B cell (primary cell): ENCODE data around the gene TMEM86A. TPM values are rescaled to one million over a fixed set of nuclear protein-coding genes. Genes with fewer than 3 reads are reported as not detected.

Experiments used
- ATAC-seq: fragments of 200-7000 bp; cut with Tn5 transposase; one replicate; pipeline ENCODE4 v1.10.0; 2021; ENCODE audit warnings: low read depth, mild to moderate bottlenecking, moderate number of reproducible peaks, moderate library complexity
- CTCF ChIA-PET: fragments of 350-600 bp; sonication (Branson Sonifier 250); formaldehyde crosslinking; loops from one replicate; lab custom pipeline; 2021; ENCODE audit warnings: antibody characterized with exemption, inconsistent platforms; lab: Charles Lee
- POLR2A ChIA-PET: fragments of 350-600 bp; sonication (Branson Sonifier 250); formaldehyde crosslinking; loops from one replicate; lab custom pipeline; 2021; ENCODE audit warnings: antibody characterized with exemption; lab: Charles Lee
- DNase-seq: peaks from one replicate; pipeline ENCODE4 v3.0.0; 2013
- H2AFZ ChIP-seq: 2 replicates; pipeline ENCODE4 v1.6.1; 2012; ENCODE audit warnings: mild to moderate bottlenecking, low read depth, low read length; ENCODE audit not compliant: insufficient read depth, poor library complexity, severe bottlenecking
- H3K27ac ChIP-seq, 2 donors: 1 replicate in 1 of 2; 2 replicates in 1 of 2; pipeline ENCODE4 v1.5.1; 2012 to 2013; ENCODE audit warnings: low read length in 2 of 2, mild to moderate bottlenecking in 2 of 2, moderate library complexity in 1 of 2
- H3K27me3 ChIP-seq, 4 experiments: fragments of 200-600 bp in 1 of 4; sonication (generic) in 1 of 4; replicated peaks in 1 of 4; 1 replicate in 2 of 4; 2 replicates in 2 of 4; pipeline versions ENCODE4 v1.6.1 to v1.7.0; 2013 to 2016; ENCODE audit warnings: low read length in 3 of 4, mild to moderate bottlenecking in 2 of 4, mixed read lengths in 1 of 4, moderate library complexity in 1 of 4; ENCODE audit not compliant: insufficient read depth in 4 of 4, control insufficient read depth in 3 of 4; ENCODE audit errors: control extremely low read depth in 1 of 4
- H3K36me3 ChIP-seq, 2 experiments: replicated peaks in 1 of 2; 1 replicate in 1 of 2; 2 replicates in 1 of 2; pipeline versions ENCODE4 v1.6.1 to v1.7.1; 2013; ENCODE audit warnings: low read length in 1 of 2; ENCODE audit not compliant: insufficient read depth in 2 of 2, control insufficient read depth in 1 of 2; ENCODE audit errors: control extremely low read depth in 1 of 2, extremely low read depth in 1 of 2
- H3K4me1 ChIP-seq, 2 donors: fragments of 200-600 bp in 1 of 2; sonication (generic) in 1 of 2; 1 replicate in 1 of 2; 2 replicates in 1 of 2; pipeline versions ENCODE4 v1.5.1 to v1.6.1; 2013 to 2017; ENCODE audit warnings: low read length in 2 of 2; ENCODE audit not compliant: control insufficient read depth in 2 of 2, insufficient read depth in 2 of 2
- H3K4me2 ChIP-seq: replicated peaks from 2 replicates; pipeline ENCODE3; 2012; ENCODE audit warnings: mild to moderate bottlenecking, low read depth, low read length; ENCODE audit not compliant: poor library complexity, severe bottlenecking
- H3K4me3 ChIP-seq, 5 experiments: fragments of 200-600 bp in 1 of 5; sonication (generic) in 1 of 5; 1 replicate in 3 of 5; 2 replicates in 2 of 5; pipeline versions ENCODE4 v1.5.1 to v1.7.0; 2011 to 2016; ENCODE audit warnings: low read length in 4 of 5, mild to moderate bottlenecking in 4 of 5, low read depth in 2 of 5, control low read depth in 1 of 5, moderate library complexity in 1 of 5; ENCODE audit not compliant: insufficient read depth in 1 of 5; ENCODE audit errors: control extremely low read depth in 1 of 5, extremely low read depth in 1 of 5
- H3K79me2 ChIP-seq: fragments of 200-600 bp; sonication (generic); one replicate; pipeline ENCODE4 v1.6.0; 2016; ENCODE audit warnings: low read length; ENCODE audit not compliant: control insufficient read depth, insufficient read depth
- H3K9ac ChIP-seq: fragments of 200-600 bp; sonication (generic); 2 replicates; pipeline ENCODE4 v1.6.1; 2017; ENCODE audit warnings: mild to moderate bottlenecking, low read length, moderate library complexity
- H3K9me3 ChIP-seq, 3 donors: one replicate each; pipeline versions ENCODE4 v1.6.1 to v1.7.1; 2013; ENCODE audit warnings: low read length in 2 of 3; ENCODE audit not compliant: control insufficient read depth in 2 of 3, insufficient read depth in 1 of 3; ENCODE audit errors: control extremely low read depth in 1 of 3
- H4K20me1 ChIP-seq: 2 replicates; pipeline ENCODE4 v1.6.0; 2012; ENCODE audit warnings: mild to moderate bottlenecking, low read length; ENCODE audit not compliant: insufficient read depth, control insufficient read depth, poor library complexity, severe bottlenecking
- H3K27ac Mint-ChIP-seq: one replicate; pipeline ENCODE4 v1.8.0; 2021; ENCODE audit warnings: mixed read lengths
- H3K27me3 Mint-ChIP-seq: one replicate; pipeline ENCODE4 v1.8.0; 2021; ENCODE audit warnings: mixed read lengths
- H3K4me1 Mint-ChIP-seq: one replicate; pipeline ENCODE4 v1.8.0; 2021; ENCODE audit warnings: mixed read lengths
- H3K4me3 Mint-ChIP-seq: one replicate; pipeline ENCODE4 v1.8.0; 2021; ENCODE audit warnings: mixed read lengths
- H3K9me3 Mint-ChIP-seq: one replicate; pipeline ENCODE4 v1.8.0; 2022; ENCODE audit warnings: mixed read lengths; ENCODE audit not compliant: insufficient read depth
- EZH2 ChIP-seq: IDR thresholded peaks from 2 replicates; pipeline ENCODE4 v1.6.1; 2012; ENCODE audit warnings: borderline replicate concordance, low read depth, mild to moderate bottlenecking, moderate library complexity, low read length; ENCODE audit not compliant: insufficient read depth, poor library complexity, severe bottlenecking
- WGBS: methylation state at CpG from one replicate; pipeline ENCODE4 v1.1.5; 2013; ENCODE audit warnings: missing lambda C conversion rate; ENCODE audit not compliant: insufficient coverage; 5-methylcytosine and 5-hydroxymethylcytosine counted together
- intact Hi-C: fragments of 100-400 bp; cut with micrococcal nuclease; formaldehyde crosslinking; loops from one replicate; pipeline ENCODE4 v1.10.0; 2022
- polyA plus RNA-seq: library from polyadenylated mRNA; depleted of rRNA; stranded (reverse); fragments of >200 nt; gene quantifications from 2 replicates; pipeline ENCODE4 v1.2.3, GENCODE V29; 2012
- total RNA-seq, 2 donors: library from RNA; stranded (reverse); fragments of 120-200 nt in 1 of 2; gene quantifications; 1 replicate in 1 of 2; 2 replicates in 1 of 2; pipeline versions ENCODE4 v1.2.3 to v1.2.4, GENCODE V29; 2013 to 2022
- TF ChIP-seq, protein P1 (sequence below): fragments of 200-600 bp; IDR thresholded peaks from one replicate; pipeline ENCODE4 v1.8.0; 2022; ENCODE audit warnings: antibody characterized with exemption, mild to moderate bottlenecking

Gene TMEM86A
- total and polyA plus RNA-seq, 2 donors (not counting 1 experiment from before 2014, with no cell fraction given), result 0.40 to 1.1 TPM

DNA sequence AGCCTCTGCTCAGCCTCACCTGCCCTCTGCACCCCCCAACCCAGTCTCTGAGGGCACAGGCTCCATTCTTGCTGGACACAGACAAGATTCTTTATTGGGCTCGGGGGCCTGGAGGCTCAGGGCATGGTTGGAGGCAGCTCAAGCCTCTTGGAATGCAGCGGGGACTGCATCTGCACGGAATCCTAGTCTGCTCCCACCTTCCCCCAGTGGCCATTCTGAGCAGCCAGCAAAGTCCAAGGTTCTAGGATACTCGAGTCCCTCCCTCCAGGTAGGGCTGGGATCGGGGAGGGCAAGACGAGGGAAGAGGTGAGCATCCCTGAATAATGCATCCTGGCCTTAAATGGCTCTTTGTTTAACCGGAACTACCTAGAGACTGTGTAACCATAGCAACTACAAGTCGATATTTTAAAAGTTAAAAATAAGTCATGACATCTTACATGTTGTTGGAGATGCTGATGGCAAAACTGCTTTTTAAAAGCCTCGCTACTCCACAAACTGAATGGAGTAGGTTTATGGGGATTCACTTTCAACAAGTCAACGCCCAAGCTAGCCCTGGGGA lies 38.1 kb downstream of the TMEM86A start:
- Histone ChIP-seq H3K79me2 (no peaks in the 10 kb centered on the region), H3K9me3 (no peaks in the 10 kb centered on the region), H3K4me3 (no peak overlapping the region), H3K4me2 (no peak overlapping the region), H3K4me1 (peaks cover 4 to 5% of the 10 kb centered on the region in 2 donors), H3K27me3 (no peaks in the 10 kb centered on the region), H3K36me3 (no peaks in the 10 kb centered on the region), H2AFZ (no peak overlapping the region), H4K20me1 (no peaks in the 10 kb centered on the region), H3K27ac (no peak overlapping the region), H3K9ac (no peak overlapping the region)
- H3K27ac Mint-ChIP-seq, result no peak overlapping the region
- H3K9me3 Mint-ChIP-seq, result no peaks in the 10 kb centered on the region
- peaks cover 9% of the 10 kb centered on the region for H3K27me3 Mint-ChIP-seq
- no peak for DNase-seq
- no peak for TF ChIP-seq EZH2
- TF ChIP-seq, protein P1, sequence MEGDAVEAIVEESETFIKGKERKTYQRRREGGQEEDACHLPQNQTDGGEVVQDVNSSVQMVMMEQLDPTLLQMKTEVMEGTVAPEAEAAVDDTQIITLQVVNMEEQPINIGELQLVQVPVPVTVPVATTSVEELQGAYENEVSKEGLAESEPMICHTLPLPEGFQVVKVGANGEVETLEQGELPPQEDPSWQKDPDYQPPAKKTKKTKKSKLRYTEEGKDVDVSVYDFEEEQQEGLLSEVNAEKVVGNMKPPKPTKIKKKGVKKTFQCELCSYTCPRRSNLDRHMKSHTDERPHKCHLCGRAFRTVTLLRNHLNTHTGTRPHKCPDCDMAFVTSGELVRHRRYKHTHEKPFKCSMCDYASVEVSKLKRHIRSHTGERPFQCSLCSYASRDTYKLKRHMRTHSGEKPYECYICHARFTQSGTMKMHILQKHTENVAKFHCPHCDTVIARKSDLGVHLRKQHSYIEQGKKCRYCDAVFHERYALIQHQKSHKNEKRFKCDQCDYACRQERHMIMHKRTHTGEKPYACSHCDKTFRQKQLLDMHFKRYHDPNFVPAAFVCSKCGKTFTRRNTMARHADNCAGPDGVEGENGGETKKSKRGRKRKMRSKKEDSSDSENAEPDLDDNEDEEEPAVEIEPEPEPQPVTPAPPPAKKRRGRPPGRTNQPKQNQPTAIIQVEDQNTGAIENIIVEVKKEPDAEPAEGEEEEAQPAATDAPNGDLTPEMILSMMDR, result no peak
- no peak for ATAC-seq
- intact Hi-C loops, result no loop called here
- H3K4me3 Mint-ChIP-seq, result no peak overlapping the region
- POLR2A ChIA-PET, result no interaction called here
- CTCF ChIA-PET, result no interaction called here
- WGBS, result 81% methylated on average over 8 of the region's 10 CpGs
- peaks cover 5% of the 10 kb centered on the region for H3K4me1 Mint-ChIP-seq

DNA sequence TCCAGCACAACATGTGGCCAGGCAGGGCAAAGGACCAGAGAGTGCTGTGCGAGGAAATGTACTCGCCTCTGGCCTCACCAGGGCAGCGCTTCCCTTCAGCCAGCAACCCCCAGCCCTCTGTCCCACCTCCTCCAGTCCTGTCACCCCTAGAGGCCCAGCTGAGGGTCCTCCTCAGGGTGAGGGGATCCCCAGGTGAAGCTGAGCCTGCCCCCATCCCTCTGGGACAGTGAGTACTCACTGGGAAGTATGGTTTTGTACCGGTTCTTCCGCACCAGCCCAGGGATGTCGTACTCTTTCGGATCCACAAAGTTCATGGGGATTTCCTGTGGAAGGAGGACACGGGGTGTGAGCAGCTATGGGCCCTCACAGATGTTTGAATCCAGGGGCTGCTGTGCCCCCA lies 39.1 kb downstream of the TMEM86A start:
- Mint-ChIP-seq H3K9me3 (no peaks in the 10 kb centered on the region), H3K4me3 (no peak overlapping the region), H3K4me1 (no peaks in the 10 kb centered on the region), H3K27me3 (peaks cover 9% of the 10 kb centered on the region), H3K27ac (no peak overlapping the region)
- Histone ChIP-seq H3K4me1 (no peaks in the 10 kb centered on the region), H3K9me3 (no peaks in the 10 kb centered on the region), H4K20me1 (no peaks in the 10 kb centered on the region), H3K27ac (no peak overlapping the region), H3K4me3 (no peak overlapping the region), H3K27me3 (peaks cover 0 to 2% (median 0%) of the 10 kb centered on the region in 4 experiments), H3K4me2 (no peak overlapping the region), H3K79me2 (no peaks in the 10 kb centered on the region), H2AFZ (no peak overlapping the region), H3K9ac (no peak overlapping the region), H3K36me3 (no peaks in the 10 kb centered on the region)
- intact Hi-C loops, result no loop called here
- WGBS, result 99% methylated on average over 8 of the region's 8 CpGs
- CTCF ChIA-PET, result no interaction called here
- ATAC-seq (no peak), DNase-seq (no peak)
- POLR2A ChIA-PET, result no interaction called here
- TF ChIP-seq EZH2, result no peak
- TF ChIP-seq, protein P1, result no peak
